Sigmoid colon (tissue), 4 donors: ENCODE data around the gene OPRL1.

ENCODE experiments used
- EP300 ChIP-seq, 4 donors: sonication (generic); formaldehyde crosslinking; IDR thresholded peaks; one replicate each; pipeline ENCODE4 v1.6.1; 2017; ENCODE audit warnings: antibody characterized with exemption in 4 of 4
- POLR2A ChIP-seq, 2 donors: fragments of 450-650 bp; IDR thresholded peaks; one replicate each; pipeline ENCODE4 v1.6.1; 2016; ENCODE audit warnings: antibody characterized with exemption in 2 of 2, mild to moderate bottlenecking in 2 of 2, moderate library complexity in 2 of 2
- POLR2AphosphoS5 ChIP-seq, 4 donors: sonication (generic); formaldehyde crosslinking; IDR thresholded peaks; one replicate each; pipeline ENCODE4 v1.6.1; 2017; ENCODE audit warnings: antibody characterized with exemption in 4 of 4
- TF ChIP-seq, protein P1 (sequence below), 4 experiments: fragments of 450-650 bp in 3 of 4; fragments of 200-600 bp in 1 of 4; IDR thresholded peaks; one replicate each; pipeline ENCODE4 v1.5.1; 2016 to 2019; ENCODE audit warnings: antibody characterized with exemption in 4 of 4, mild to moderate bottlenecking in 3 of 4, moderate library complexity in 2 of 4

DNA sequence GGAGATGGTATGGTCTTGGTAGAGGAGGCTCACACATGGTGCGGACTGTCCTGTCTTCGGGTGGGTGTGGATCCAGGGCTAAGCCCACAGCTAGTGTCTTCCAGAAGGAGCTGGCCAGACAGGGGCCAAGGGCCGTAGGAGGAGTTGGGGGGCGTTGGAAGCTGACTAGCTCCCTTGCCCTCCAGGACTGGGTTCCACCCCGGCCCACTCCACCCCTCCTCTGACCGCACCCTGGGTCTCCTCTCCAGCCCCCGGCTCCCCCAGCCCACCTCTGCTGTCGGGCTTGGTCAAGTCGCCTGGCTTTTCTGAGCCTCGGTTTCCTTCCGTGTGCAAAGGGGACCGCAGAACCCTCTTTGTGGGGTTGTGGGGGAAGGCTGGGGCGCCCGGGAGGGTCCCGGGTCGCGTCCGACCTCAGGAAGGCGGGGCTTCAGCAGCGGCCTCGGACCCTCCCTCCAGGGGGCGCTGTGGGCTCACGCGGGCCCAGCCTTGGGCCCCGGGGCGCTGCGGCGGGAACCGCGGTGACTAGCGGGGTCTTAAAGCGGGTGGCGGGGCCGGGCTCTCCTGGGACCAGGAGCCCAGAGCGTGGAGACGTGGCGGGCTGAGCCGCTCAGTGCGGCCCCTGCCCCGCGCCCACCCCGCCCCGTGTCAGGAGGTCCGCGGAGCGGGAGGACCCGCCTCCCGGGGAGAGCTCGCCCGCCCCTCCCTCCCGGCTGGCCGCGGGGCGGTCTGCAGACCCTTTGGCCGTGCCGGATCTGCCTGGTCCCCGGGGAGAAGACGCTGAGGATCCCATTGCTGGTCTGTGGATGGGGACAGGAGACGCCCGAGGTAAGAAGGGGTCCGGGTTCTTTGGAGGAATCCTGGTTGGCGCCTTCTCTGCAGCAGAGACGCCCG, 22.1 kb downstream of the OPRL1 start:
- no peak for TF ChIP-seq POLR2A (IDR thresholded peaks at IDR 0.05)
- TF ChIP-seq, protein P1, sequence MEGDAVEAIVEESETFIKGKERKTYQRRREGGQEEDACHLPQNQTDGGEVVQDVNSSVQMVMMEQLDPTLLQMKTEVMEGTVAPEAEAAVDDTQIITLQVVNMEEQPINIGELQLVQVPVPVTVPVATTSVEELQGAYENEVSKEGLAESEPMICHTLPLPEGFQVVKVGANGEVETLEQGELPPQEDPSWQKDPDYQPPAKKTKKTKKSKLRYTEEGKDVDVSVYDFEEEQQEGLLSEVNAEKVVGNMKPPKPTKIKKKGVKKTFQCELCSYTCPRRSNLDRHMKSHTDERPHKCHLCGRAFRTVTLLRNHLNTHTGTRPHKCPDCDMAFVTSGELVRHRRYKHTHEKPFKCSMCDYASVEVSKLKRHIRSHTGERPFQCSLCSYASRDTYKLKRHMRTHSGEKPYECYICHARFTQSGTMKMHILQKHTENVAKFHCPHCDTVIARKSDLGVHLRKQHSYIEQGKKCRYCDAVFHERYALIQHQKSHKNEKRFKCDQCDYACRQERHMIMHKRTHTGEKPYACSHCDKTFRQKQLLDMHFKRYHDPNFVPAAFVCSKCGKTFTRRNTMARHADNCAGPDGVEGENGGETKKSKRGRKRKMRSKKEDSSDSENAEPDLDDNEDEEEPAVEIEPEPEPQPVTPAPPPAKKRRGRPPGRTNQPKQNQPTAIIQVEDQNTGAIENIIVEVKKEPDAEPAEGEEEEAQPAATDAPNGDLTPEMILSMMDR (IDR thresholded peaks at IDR 0.05) = peak in 3 of 4 experiments; percentile 11 to 54 (median 22)
- TF ChIP-seq POLR2AphosphoS5 (IDR thresholded peaks at IDR 0.05) = no peak
- no peak for TF ChIP-seq EP300 (IDR thresholded peaks at IDR 0.05)
